ENCODE measurements around the gene DLG2. TPM values are rescaled to one million over a fixed set of nuclear protein-coding genes. Genes with fewer than 3 reads are reported as not detected.
"Not testable (repeated sequence)": the region's sequence is repeated elsewhere in the genome, so short reads cannot be mapped to it uniquely, and the experiment has no call there.

DLG2 gene
- total and polyA plus RNA-seq, 4 donors: 1.3 to 23.3 (median 10.9) TPM

- intact Hi-C loops (cut with DNase I): no loop called here
- Histone ChIP-seq H3K27me3 (ENCODE audit: control insufficient read depth in 1 of 2, insufficient read depth in 2 of 2, low read length in 1 of 2) (no peaks in the 10 kb centered on the region), H3K4me3 (ENCODE audit: low read length in 2 of 2) (no peak overlapping the region), H3K36me3 (ENCODE audit: control insufficient read depth in 1 of 2, insufficient read depth in 2 of 2, low read length in 1 of 2) (no peaks in the 10 kb centered on the region), H3K27ac (ENCODE audit: low read depth in 1 of 2, low read length in 2 of 2) (no peak overlapping the region), H3K4me1 (ENCODE audit: control insufficient read depth in 1 of 2, insufficient read depth in 2 of 2, low read length in 2 of 2) (no peaks in the 10 kb centered on the region), H3K9me3 (ENCODE audit: control insufficient read depth, low read length) (no peaks in the 10 kb centered on the region)
- DNase-seq (no peak), ATAC-seq (ENCODE audit: low FRiP score) (no peak)
- 87 to 93% methylated on average over 4 of the region's 4 CpGs for WGBS, 2 donors
Measured at GRCh38 chr11:83746921-83747585, 1880.1 kb downstream of the DLG2 start.

- no peaks in the 10 kb centered on the region for H3K36me3 ChIP-seq (ENCODE audit: control insufficient read depth in 1 of 2, insufficient read depth in 2 of 2, low read length in 1 of 2)
- H3K27ac ChIP-seq (ENCODE audit: low read depth in 1 of 2, low read length in 2 of 2): no peak overlapping the region
- intact Hi-C loops (cut with DNase I): no loop called here
- 78 to 79% methylated on average over 6 of the region's 6 CpGs for WGBS, 2 donors
- H3K27me3 ChIP-seq (ENCODE audit: control insufficient read depth in 1 of 2, insufficient read depth in 2 of 2, low read length in 1 of 2): no peaks in the 10 kb centered on the region
- no peak overlapping the region for H3K4me3 ChIP-seq (ENCODE audit: low read length in 2 of 2)
- ATAC-seq (ENCODE audit: low FRiP score) (no peak), DNase-seq (no peak)
- H3K9me3 ChIP-seq (ENCODE audit: control insufficient read depth, low read length): no peaks in the 10 kb centered on the region
- no peaks in the 10 kb centered on the region for H3K4me1 ChIP-seq (ENCODE audit: control insufficient read depth in 1 of 2, insufficient read depth in 2 of 2, low read length in 2 of 2)
Measured at GRCh38 chr11:83744620-83745192, 1882.4 kb downstream of the DLG2 start.

GRCh38 chr11:83736684-83737083 is 1890.5 kb downstream of the DLG2 start:
- Histone ChIP-seq H3K4me3 (ENCODE audit: low read length in 2 of 2) (no peak overlapping the region), H3K27me3 (ENCODE audit: control insufficient read depth in 1 of 2, insufficient read depth in 2 of 2, low read length in 1 of 2) (no peaks in the 10 kb centered on the region), H3K4me1 (ENCODE audit: control insufficient read depth in 1 of 2, insufficient read depth in 2 of 2, low read length in 2 of 2) (no peaks in the 10 kb centered on the region), H3K36me3 (ENCODE audit: control insufficient read depth in 1 of 2, insufficient read depth in 2 of 2, low read length in 1 of 2) (no peaks in the 10 kb centered on the region), H3K9me3 (ENCODE audit: control insufficient read depth, low read length) (no peaks in the 10 kb centered on the region), H3K27ac (ENCODE audit: low read depth in 1 of 2, low read length in 2 of 2) (no peak overlapping the region)
- intact Hi-C loops (cut with DNase I): no loop called here
- no peak for DNase-seq
- ATAC-seq (ENCODE audit: low FRiP score): no peak

GRCh38 chr11:83734120-83734519 is 1893.0 kb downstream of the DLG2 start:
- no peaks in the 10 kb centered on the region for H3K4me1 ChIP-seq (ENCODE audit: control insufficient read depth in 1 of 2, insufficient read depth in 2 of 2, low read length in 2 of 2)
- no peak for ATAC-seq (ENCODE audit: low FRiP score)
- intact Hi-C loops (cut with DNase I): no loop called here
- no peak overlapping the region for H3K4me3 ChIP-seq (ENCODE audit: low read length in 2 of 2)
- no peak for DNase-seq
- no peak overlapping the region for H3K27ac ChIP-seq (ENCODE audit: low read depth in 1 of 2, low read length in 2 of 2)
- H3K27me3 ChIP-seq (ENCODE audit: control insufficient read depth in 1 of 2, insufficient read depth in 2 of 2, low read length in 1 of 2): no peaks in the 10 kb centered on the region
- H3K9me3 ChIP-seq (ENCODE audit: control insufficient read depth, low read length): no peaks in the 10 kb centered on the region
- 77 to 86% methylated on average over 1 of the region's 1 CpG for WGBS, 2 donors
- H3K36me3 ChIP-seq (ENCODE audit: control insufficient read depth in 1 of 2, insufficient read depth in 2 of 2, low read length in 1 of 2): no peaks in the 10 kb centered on the region

- intact Hi-C loops (cut with DNase I); H3K4me3 ChIP-seq (ENCODE audit: low read length in 2 of 2); H3K4me1 ChIP-seq (ENCODE audit: control insufficient read depth in 1 of 2, insufficient read depth in 2 of 2, low read length in 2 of 2); H3K27me3 ChIP-seq (ENCODE audit: control insufficient read depth in 1 of 2, insufficient read depth in 2 of 2, low read length in 1 of 2); DNase-seq; ATAC-seq (ENCODE audit: low FRiP score); H3K9me3 ChIP-seq (ENCODE audit: control insufficient read depth, low read length); H3K36me3 ChIP-seq (ENCODE audit: control insufficient read depth in 1 of 2, insufficient read depth in 2 of 2, low read length in 1 of 2); H3K27ac ChIP-seq (ENCODE audit: low read depth in 1 of 2, low read length in 2 of 2): not testable (repeated sequence)
- 94 to 96% methylated on average over 2 of the region's 2 CpGs for whole genome bisulfite sequencing, 2 donors
Measured at GRCh38 chr11:83731288-83731687, 1895.9 kb downstream of the DLG2 start.

GRCh38 chr11:83728281-83728680 is 1898.9 kb downstream of the DLG2 start:
- ATAC-seq (ENCODE audit: low FRiP score): no peak
- 74 to 80% methylated on average over 2 of the region's 2 CpGs for WGBS, 2 donors
- intact Hi-C loops (cut with DNase I): loop anchor here (5.0 to 10.0 kb wide), 2 partner anchors 436 to 823 kb away; partner anchors contain the start of genes DDIAS (in 1 of the 2) and PRCP (in 1 of the 2)

GRCh38 chr11:83727251-83727650 is 1899.9 kb downstream of the DLG2 start:
- intact Hi-C loops (cut with DNase I): loop anchor here (5.0 to 10.0 kb wide), 2 partner anchors 435 to 822 kb away; partner anchors contain the start of genes DDIAS (in 1 of the 2) and PRCP (in 1 of the 2)
- no peaks in the 10 kb centered on the region for H3K27me3 ChIP-seq (ENCODE audit: control insufficient read depth in 1 of 2, insufficient read depth in 2 of 2, low read length in 1 of 2)
- no peaks in the 10 kb centered on the region for H3K4me1 ChIP-seq (ENCODE audit: control insufficient read depth in 1 of 2, insufficient read depth in 2 of 2, low read length in 2 of 2)
- no peaks in the 10 kb centered on the region for H3K36me3 ChIP-seq (ENCODE audit: control insufficient read depth in 1 of 2, insufficient read depth in 2 of 2, low read length in 1 of 2)
- H3K9me3 ChIP-seq (ENCODE audit: control insufficient read depth, low read length): no peaks in the 10 kb centered on the region
- H3K4me3 ChIP-seq (ENCODE audit: low read length in 2 of 2): no peak overlapping the region
- DNase-seq (no peak), ATAC-seq (ENCODE audit: low FRiP score) (no peak)
- H3K27ac ChIP-seq (ENCODE audit: low read depth in 1 of 2, low read length in 2 of 2): no peak overlapping the region
- WGBS, 2 donors: 93 to 97% methylated on average over 1 of the region's 1 CpG

More at GRCh38 chr11:83728281-83728680, 1898.9 kb downstream of the DLG2 start:
- no peaks in the 10 kb centered on the region for H3K36me3 ChIP-seq (ENCODE audit: control insufficient read depth in 1 of 2, insufficient read depth in 2 of 2, low read length in 1 of 2)
- no peak overlapping the region for H3K27ac ChIP-seq (ENCODE audit: low read depth in 1 of 2, low read length in 2 of 2)
- no peak overlapping the region for H3K4me3 ChIP-seq (ENCODE audit: low read length in 2 of 2)
- H3K4me1 ChIP-seq (ENCODE audit: control insufficient read depth in 1 of 2, insufficient read depth in 2 of 2, low read length in 2 of 2): no peaks in the 10 kb centered on the region
- H3K9me3 ChIP-seq (ENCODE audit: control insufficient read depth, low read length): no peaks in the 10 kb centered on the region
- H3K27me3 ChIP-seq (ENCODE audit: control insufficient read depth in 1 of 2, insufficient read depth in 2 of 2, low read length in 1 of 2): no peaks in the 10 kb centered on the region
- no peak for DNase-seq

GRCh38 chr11:83726316-83726715 is 1900.8 kb downstream of the DLG2 start:
- no peak overlapping the region for H3K4me3 ChIP-seq (ENCODE audit: low read length in 2 of 2)
- no peaks in the 10 kb centered on the region for H3K36me3 ChIP-seq (ENCODE audit: control insufficient read depth in 1 of 2, insufficient read depth in 2 of 2, low read length in 1 of 2)
- H3K9me3 ChIP-seq (ENCODE audit: control insufficient read depth, low read length): no peaks in the 10 kb centered on the region
- no peaks in the 10 kb centered on the region for H3K27me3 ChIP-seq (ENCODE audit: control insufficient read depth in 1 of 2, insufficient read depth in 2 of 2, low read length in 1 of 2)
- intact Hi-C loops (cut with DNase I): loop anchor here (5.0 to 10.0 kb wide), 2 partner anchors 434 to 822 kb away; partner anchors contain the start of genes DDIAS (in 1 of the 2) and PRCP (in 1 of the 2)
- 55 to 61% methylated on average over 2 of the region's 2 CpGs for WGBS, 2 donors
- ATAC-seq (ENCODE audit: low FRiP score): no peak
- no peak for DNase-seq
- H3K4me1 ChIP-seq (ENCODE audit: control insufficient read depth in 1 of 2, insufficient read depth in 2 of 2, low read length in 2 of 2): no peaks in the 10 kb centered on the region
- no peak overlapping the region for H3K27ac ChIP-seq (ENCODE audit: low read depth in 1 of 2, low read length in 2 of 2)

GRCh38 chr11:83725728-83726127 is 1901.4 kb downstream of the DLG2 start:
- no peak overlapping the region for H3K4me3 ChIP-seq (ENCODE audit: low read length in 2 of 2)
- no peaks in the 10 kb centered on the region for H3K27me3 ChIP-seq (ENCODE audit: control insufficient read depth in 1 of 2, insufficient read depth in 2 of 2, low read length in 1 of 2)
- no peak overlapping the region for H3K27ac ChIP-seq (ENCODE audit: low read depth in 1 of 2, low read length in 2 of 2)
- H3K9me3 ChIP-seq (ENCODE audit: control insufficient read depth, low read length): no peaks in the 10 kb centered on the region
- H3K36me3 ChIP-seq (ENCODE audit: control insufficient read depth in 1 of 2, insufficient read depth in 2 of 2, low read length in 1 of 2): no peaks in the 10 kb centered on the region
- H3K4me1 ChIP-seq (ENCODE audit: control insufficient read depth in 1 of 2, insufficient read depth in 2 of 2, low read length in 2 of 2): no peaks in the 10 kb centered on the region
- 11 to 16% methylated on average over 4 of the region's 4 CpGs for WGBS, 2 donors
- intact Hi-C loops (cut with DNase I): loop anchor here (5.0 to 10.0 kb wide), 2 partner anchors 433 to 821 kb away; partner anchors contain the start of genes DDIAS (in 1 of the 2) and PRCP (in 1 of the 2)
- DNase-seq (no peak), ATAC-seq (ENCODE audit: low FRiP score) (no peak)

Data from aorta (tissue), 5 donors.